Astrocyte (in vitro differentiated cells and primary cell): ENCODE measurements around the gene RAPSN.

Experiments
- CTCF ChIP-seq: IDR thresholded peaks from 2 replicates; pipeline ENCODE4 v1.5.1; 2011; ENCODE audit warnings: low read depth, mild to moderate bottlenecking, inconsistent platforms, low read length, moderate library complexity; ENCODE audit not compliant: insufficient read depth
- EZH2 ChIP-seq: IDR thresholded peaks from 2 replicates; pipeline ENCODE4 v1.6.1; 2012; ENCODE audit warnings: mild to moderate bottlenecking, low read length, inconsistent platforms; ENCODE audit not compliant: insufficient read depth

DNA sequence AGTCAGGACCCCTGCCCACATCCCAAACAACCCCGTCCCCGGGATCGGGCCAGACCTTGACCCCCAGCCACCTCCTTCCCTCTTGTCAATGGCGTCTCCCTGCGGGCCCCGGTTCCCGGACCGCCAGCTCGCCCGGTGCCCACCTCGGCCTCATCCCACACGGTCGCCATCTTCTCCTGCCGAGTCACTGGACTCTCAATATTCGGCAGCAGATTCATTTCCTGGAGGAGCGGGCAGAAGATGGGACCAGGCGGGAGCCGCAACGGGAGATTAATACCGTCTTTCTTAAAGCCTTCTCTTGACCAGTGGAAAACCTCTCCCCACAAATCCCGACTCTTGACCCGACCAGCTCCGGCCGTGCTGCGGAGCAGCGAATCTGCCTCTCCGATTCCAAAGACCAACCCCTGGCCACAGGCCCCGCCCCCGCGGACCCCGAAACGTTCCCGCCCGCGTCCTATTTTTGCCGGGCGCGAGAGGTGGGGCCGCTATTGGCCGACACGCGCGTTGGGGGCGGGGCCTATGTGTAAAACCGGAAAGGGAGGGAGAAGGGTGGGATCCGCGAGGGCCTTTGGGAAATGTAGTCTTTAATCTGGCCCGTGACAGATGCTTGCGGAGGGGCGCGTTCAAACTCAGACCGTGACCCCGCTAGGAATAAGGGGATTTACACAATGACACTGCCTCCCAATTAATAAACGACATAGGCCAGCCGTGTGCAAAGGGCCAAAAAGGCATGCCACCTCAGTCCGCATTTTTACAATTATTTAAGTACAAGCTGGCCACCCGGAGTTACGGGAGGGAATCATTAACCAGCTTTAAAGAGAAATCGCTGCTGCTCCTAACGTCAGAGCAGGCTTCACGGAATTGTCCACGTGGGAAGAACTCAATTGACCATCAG, 22.6 kb downstream of the RAPSN start, which contains the start of gene PSMC3:
- TF ChIP-seq EZH2 (no peak), CTCF (no peak)
